Adipose tissue (tissue), 3 donors: ENCODE results near the gene MARCHF2. TPM values are rescaled to one million over a fixed set of nuclear protein-coding genes. Genes with fewer than 3 reads are reported as not detected.

Experiments
- H3K27ac ChIP-seq: one replicate; pipeline ENCODE4 v1.5.1; 2013; ENCODE audit warnings: low read depth, low read length
- WGBS, 3 donors: extraction: QIAGEN DNeasy Blood & Tissue Kit; methylation state at CpG; one replicate each; pipeline ENCODE4 v1.1.7; 2013; 5-methylcytosine and 5-hydroxymethylcytosine counted together
- polyA plus RNA-seq, 3 donors: library from polyadenylated mRNA; stranded (reverse); fragments of 200-250 nt; gene quantifications; one replicate each; pipeline ENCODE4 v1.2.3, GENCODE V29; 2013
- donor health status: healthy with polysubstance abuse.
- donor health status: Bipolar disorder and iron deficiency.
- donor health status: healthy.

Gene MARCHF2
- polyA plus RNA-seq, 3 donors, result 13.4 to 97.9 (median 58.4) TPM

DNA sequence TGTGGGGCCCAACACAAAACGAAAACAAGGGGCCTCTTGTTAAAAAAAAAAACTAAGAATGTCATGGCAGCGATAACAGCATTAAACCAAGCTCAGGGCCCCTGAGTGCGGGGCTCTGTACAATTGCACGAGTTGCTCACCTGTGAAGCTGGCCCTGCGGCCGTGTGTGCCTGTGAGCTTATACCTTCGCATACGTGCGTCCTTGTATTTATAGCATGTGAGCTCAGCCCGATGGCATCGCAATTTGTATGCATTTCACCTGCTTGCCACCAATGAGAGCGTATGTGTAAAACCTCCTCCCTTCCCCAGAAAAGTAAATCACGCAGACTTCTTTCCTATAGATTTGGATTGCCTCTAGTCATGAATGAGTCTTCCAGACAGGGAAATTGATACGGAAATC is 48.8 kb downstream of the MARCHF2 start:
- WGBS, 3 donors, result 78 to 94% (median 92%) methylated on average over 14 of the region's 14 CpGs
- H3K27ac ChIP-seq, result no peak overlapping the region

DNA sequence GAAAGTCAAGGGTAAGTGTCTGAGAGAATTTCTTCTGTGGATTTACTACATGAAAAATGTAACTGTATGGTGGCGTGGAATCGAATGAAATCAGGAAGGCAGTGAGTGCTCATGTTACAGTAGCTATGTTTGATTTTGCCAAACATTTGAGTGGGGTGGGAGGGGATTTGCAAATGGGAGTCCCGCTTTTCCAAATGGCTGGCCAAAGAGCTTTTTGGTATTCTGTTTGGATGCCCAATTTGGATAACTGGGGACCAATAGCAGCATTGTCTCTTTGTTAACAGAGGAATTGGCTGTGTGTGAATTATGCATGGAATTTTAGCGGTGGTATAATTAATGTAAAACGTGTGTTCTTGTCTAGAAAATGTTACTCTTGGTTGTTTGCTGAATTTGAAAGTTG is 49.5 kb downstream of the MARCHF2 start:
- 74 to 89% (median 86%) methylated on average over 5 of the region's 5 CpGs for WGBS, 3 donors
- no peak overlapping the region for H3K27ac ChIP-seq

- WGBS, 3 donors, result 78 to 95% (median 90%) methylated on average over 8 of the region's 8 CpGs
- no peak overlapping the region for H3K27ac ChIP-seq
Observed at GRCh38 chr19:8463365-8463764, 50.3 kb downstream of the MARCHF2 start.

- 90 to 93% (median 91%) methylated on average over 4 of the region's 4 CpGs for WGBS, 3 donors
- H3K27ac ChIP-seq, result no peak overlapping the region
Observed at GRCh38 chr19:8466018-8466417, 52.9 kb downstream of the MARCHF2 start.

- 61 to 82% (median 78%) methylated on average over 3 of the region's 3 CpGs for WGBS, 3 donors
- H3K27ac ChIP-seq, result no peak overlapping the region
Observed at GRCh38 chr19:8468124-8468523, 55.0 kb downstream of the MARCHF2 start.

GRCh38 chr19:8468761-8469373 is 55.8 kb downstream of the MARCHF2 start:
- WGBS, 3 donors, result 74 to 88% (median 78%) methylated on average over 8 of the region's 8 CpGs
- no peak overlapping the region for H3K27ac ChIP-seq

DNA sequence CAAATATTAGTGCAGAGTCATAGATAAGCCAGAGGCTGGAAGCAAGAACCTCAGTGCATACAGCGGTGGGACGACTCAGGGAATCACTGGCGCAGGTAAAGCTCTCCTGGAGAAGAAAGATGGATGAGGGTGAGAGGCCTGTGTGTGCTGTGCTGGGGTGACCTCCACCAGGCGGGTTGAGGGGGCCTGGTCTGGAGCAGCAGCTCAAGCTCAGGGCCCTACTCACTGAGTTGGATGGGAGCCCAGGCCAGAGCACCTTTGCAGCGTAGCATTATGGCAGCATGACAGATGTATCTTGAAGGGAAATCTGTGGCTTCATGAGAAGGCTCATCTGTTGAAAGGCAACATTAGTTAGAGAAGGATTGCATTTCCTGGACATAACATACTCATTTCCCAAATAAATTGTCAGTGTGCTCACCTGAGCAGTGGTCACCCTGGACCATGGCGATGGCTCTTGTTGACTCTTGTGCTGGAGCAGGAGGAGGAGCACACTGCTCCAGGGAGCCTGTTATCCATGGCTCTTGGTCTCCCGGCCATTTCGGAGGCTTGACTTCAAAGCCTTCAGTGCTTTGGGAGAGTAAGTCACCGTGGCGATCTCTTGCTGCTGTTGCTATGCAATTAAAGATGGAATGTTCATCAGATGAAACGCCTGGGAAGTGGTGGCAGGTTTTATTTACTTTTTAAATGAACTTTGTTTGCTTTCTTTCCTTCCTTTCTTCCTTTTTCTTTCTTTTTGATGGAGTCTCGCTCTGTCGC is 56.7 kb downstream of the MARCHF2 start:
- no peak overlapping the region for H3K27ac ChIP-seq
- WGBS, 3 donors, result 88 to 93% (median 88%) methylated on average over 13 of the region's 13 CpGs

DNA sequence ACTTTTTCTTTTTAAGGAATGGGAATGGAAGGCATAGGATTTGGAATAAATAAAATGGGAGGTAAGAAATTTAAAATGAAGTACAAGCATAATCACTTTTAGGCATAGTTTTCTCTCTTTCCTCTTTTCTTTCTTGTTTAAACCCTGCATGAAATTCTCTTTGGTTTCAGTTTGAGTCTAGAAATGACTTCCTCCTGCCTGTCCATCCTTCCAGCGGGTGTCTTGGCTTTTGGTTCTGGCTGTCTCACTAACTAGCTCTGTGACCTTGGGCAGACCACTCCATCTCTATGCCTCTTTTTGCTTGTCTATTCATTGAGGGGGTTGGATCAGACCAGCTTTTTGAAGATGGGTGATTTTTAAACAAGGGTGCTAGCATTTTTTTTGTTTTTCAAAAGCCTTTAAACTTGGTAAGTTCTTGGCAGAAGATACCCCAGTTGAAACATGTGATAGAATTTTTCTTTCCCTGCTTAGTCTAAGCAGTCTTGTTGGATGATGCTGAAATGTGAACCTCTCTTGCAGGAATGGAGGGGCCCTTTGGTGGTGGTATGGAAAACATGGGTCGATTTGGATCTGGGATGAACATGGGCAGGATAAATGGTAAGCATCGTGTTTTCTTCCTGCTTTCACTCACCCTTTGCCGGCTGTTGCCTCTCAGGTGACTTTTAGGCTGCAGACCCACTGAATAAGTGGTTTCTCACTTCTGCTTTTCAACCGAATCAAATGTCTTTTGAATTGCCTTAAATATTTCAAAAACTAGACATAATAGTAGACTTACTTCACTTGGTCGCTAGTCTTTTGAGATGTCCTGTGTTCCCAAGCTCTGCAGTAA is 60.8 kb downstream of the MARCHF2 start:
- 49 to 71% (median 60%) methylated on average over 6 of the region's 6 CpGs for WGBS, 3 donors
- H3K27ac ChIP-seq, result no peak overlapping the region

- no peak overlapping the region for H3K27ac ChIP-seq
- 94 to 100% (median 100%) methylated on average over 1 of the region's 1 CpG for WGBS, 3 donors
Observed at GRCh38 chr19:8475005-8475404, 61.9 kb downstream of the MARCHF2 start.

DNA sequence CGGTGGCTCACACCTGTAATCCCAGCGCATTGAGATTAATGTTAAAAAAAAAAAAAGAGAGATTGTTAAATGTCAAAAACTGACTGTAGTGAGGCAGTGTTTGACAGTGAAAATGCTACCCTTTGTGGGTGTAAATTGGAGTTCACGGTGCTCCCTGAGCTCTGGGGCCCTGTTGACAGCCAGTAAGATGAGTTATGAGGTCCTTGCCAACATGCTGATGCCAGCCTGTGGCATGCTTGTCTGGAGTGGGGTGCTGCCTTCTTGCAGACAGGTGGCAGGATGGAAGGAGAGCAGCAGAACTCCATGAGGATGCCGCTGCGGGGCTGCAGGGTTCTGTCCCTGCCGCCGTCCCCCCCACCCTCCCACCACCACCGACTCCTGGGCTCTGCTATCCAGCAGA is 63.4 kb downstream of the MARCHF2 start:
- 77 to 84% (median 79%) methylated on average over 8 of the region's 8 CpGs for WGBS, 3 donors
- H3K27ac ChIP-seq, result no peak overlapping the region

GRCh38 chr19:8477889-8478288 is 64.8 kb downstream of the MARCHF2 start:
- H3K27ac ChIP-seq, result no peak overlapping the region
- 78 to 82% (median 81%) methylated on average over 4 of the region's 4 CpGs for WGBS, 3 donors

- 33 to 64% (median 62%) methylated on average over 3 of the region's 3 CpGs for WGBS, 3 donors
- H3K27ac ChIP-seq, result no peak overlapping the region
Observed at GRCh38 chr19:8478598-8478997, 65.5 kb downstream of the MARCHF2 start.

DNA sequence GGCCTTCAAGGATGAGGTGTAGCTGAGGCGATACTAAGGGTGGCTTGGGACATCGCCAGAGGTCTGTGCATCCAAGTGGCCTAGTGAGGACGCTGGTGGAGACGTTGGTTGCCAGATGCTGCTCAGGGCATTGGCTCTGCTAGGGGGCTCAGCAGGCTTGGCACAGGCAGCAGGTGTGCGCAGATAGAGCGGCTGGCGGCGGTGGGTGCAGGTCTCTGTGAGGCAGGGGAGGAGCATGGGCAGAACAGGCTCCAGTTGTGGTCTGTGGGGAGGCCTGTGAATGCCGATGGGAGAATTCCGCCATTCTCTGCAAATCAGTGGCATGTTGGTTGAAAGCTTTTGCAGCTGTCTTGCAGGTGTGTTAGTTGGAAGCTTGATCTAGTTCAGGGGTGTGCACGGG is 68.1 kb downstream of the MARCHF2 start:
- 65 to 84% (median 72%) methylated on average over 11 of the region's 11 CpGs for WGBS, 3 donors
- no peak overlapping the region for H3K27ac ChIP-seq

DNA sequence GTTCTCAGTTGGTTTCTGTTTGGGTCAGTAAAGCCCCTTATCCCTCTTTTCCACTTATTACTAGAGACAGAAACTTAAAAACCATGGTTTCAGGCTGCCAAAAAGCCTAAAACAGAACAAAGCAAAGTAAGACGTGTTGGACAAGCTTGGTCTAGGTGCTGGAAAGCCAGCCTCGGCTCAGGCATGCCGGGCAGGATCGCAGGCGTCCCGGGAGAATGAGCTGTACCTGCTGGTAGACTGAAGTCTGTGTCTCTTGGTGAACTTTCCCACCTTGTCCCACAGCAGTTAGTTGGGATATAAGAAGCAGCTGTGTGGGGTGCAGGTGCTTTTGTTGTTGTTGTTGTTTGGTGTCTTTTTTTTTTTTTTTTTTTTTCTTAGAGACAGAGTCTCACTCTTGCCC is 68.5 kb downstream of the MARCHF2 start:
- H3K27ac ChIP-seq, result no peak overlapping the region
- 82 to 88% (median 86%) methylated on average over 6 of the region's 6 CpGs for WGBS, 3 donors

GRCh38 chr19:8482696-8483095 is 69.6 kb downstream of the MARCHF2 start:
- 84 to 94% (median 89%) methylated on average over 11 of the region's 11 CpGs for WGBS, 3 donors
- no peak overlapping the region for H3K27ac ChIP-seq

DNA sequence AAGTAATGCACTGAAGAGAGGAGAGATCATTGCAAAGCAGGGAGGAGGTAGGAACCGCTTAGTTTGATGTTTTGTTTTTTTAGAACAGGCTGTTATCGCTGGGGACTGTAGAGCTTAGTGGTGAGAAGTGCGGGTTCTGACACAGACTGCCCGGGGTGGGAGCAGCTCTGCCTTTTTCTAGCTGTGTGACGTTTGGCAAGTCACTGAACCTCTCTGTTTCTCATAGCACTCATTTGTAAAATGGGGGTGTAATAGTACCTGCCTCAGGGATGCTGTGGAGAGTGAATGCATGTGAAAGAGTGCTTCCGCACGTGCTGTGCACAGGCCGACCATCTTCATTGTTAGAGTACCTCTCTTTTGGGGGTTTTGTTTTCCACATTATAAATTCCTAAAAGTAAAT is 70.1 kb downstream of the MARCHF2 start:
- no peak overlapping the region for H3K27ac ChIP-seq
- WGBS, 3 donors, result 90 to 94% (median 93%) methylated on average over 8 of the region's 8 CpGs

GRCh38 chr19:8484331-8484894 is 71.3 kb downstream of the MARCHF2 start:
- 77 to 93% (median 79%) methylated on average over 18 of the region's 18 CpGs for whole genome bisulfite sequencing, 3 donors
- H3K27ac ChIP-seq, result no peak overlapping the region

GRCh38 chr19:8485561-8486371 is 72.7 kb downstream of the MARCHF2 start:
- no peak overlapping the region for H3K27ac ChIP-seq
- 97 to 98% (median 97%) methylated on average over 62 of the region's 62 CpGs for WGBS, 3 donors
